Cerebellar nuclear complex (tissue), 1 donor: Measurements from ENCODE around the gene TGFA.

Source experiments
- DNase-seq, 2 experiments: peaks; one replicate each; lab custom pipeline; 2025; lab: John Stamatoyannopoulos, UW

TGFA gene

GRCh38 chr2:70463581-70463980, 90.0 kb downstream of the TGFA start:
- DNase-seq, result no peak

DNA sequence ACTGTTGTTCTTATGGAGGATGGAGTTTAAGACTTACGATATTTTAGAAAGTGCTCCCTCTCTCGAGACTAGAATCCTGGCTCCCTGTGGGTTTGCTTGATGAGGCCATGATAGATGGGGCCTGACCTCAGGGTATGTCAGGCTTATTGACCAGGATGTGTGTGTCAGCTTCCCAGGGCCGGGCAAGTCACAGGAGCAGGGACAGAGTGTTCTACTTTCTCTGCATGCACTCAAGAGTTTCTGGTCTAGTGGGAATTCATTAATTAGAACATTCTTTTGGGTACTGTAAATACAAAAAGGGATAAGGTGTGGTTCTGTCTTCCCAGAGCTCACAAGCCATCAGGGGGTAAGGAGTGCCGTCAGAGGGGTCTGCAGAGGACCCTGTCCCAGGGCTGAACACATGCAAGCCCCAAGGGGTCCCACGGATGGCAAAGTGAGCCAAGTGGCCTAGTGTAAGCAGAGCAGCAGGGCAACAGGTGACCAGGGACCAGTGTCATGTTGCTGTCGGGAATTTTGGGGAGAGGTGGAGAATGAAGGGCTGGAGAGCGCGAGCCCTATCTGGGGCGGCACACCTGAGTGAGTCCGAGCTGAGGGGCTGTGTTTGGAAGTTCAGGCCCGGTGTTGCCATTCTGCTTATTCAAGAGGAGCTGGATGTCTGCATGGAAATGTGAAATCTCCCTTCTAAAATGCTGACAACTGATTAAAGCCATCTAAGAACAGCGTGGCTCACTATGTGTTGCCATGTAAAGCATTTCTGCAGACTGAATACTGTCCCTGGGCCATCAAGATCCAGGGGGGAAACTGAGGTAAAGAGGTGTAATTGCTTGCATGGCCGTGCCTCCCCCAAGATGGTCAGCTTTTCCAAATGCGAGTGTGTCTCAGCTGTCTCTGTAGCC, 91.4 kb downstream of the TGFA start:
- DNase-seq, result no peak

- no peak for DNase-seq
Observed at GRCh38 chr2:70461414-70461813, 92.2 kb downstream of the TGFA start.

GRCh38 chr2:70460333-70460732, 93.3 kb downstream of the TGFA start:
- DNase-seq, result no peak

- no peak for DNase-seq
Observed at GRCh38 chr2:70458661-70459060, 95.0 kb downstream of the TGFA start.

- no peak for DNase-seq
Observed at GRCh38 chr2:70456585-70457495, 96.8 kb downstream of the TGFA start.

DNA sequence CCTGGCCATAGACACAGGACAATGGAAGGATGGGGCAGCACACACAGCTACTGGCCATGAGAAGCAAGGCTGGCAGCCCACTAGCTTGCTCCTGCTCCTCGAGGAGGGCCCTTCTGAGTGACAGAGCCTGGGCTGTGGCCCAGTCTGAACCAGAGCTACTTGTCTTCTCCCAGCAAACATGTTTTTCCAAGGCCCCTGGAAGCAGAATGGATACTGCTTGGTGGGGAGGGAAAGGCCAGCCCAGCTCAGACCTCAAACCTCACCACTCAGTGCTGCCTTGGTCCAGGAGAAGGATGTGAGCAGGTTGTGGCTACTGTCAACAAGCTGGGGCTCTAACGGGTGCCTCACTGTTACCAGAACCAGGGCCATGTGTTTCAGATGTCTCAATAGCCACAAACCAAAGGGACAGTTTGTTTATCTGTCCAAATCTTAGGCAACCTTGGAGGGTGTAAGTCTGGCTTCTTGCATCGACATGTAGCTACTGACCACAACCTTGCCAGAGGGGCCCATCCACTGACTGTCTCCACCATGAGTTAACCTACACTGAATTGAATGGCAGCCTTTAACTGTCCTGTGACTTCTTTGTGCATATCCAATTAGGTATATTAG, 98.6 kb downstream of the TGFA start:
- DNase-seq, result no peak

DNA sequence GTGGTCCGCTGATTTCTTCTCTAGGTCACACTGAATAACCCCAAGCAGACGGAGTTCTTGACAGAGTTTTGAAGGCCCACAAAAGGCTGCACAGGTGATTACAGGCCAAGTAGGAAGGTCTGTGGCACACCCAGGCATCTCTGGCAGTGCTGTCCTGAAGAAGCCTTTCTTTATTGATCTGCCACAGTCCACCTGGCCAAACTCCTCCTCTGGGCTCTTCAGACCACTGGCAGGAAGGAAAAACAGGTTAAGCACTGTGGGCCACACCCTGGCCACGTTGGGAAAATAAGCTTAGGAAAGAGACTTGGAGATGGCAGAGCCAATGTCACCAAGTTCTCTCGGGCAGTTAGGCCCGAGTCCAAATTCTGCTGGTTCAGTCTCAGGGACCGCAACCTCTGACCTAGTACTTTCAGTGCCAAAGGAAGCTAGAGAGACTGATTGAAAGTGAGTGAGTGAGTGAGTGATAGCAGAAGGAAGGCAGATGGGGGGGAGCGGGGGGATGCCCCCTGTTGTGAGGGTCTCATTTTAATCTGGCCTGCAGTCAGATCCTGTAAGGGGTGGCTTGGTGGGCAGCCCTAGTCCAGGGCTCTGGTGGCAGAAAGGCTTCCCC, 102.9 kb downstream of the TGFA start:
- DNase-seq, result no peak

GRCh38 chr2:70448041-70448440, 105.6 kb downstream of the TGFA start:
- DNase-seq, result no peak

DNA sequence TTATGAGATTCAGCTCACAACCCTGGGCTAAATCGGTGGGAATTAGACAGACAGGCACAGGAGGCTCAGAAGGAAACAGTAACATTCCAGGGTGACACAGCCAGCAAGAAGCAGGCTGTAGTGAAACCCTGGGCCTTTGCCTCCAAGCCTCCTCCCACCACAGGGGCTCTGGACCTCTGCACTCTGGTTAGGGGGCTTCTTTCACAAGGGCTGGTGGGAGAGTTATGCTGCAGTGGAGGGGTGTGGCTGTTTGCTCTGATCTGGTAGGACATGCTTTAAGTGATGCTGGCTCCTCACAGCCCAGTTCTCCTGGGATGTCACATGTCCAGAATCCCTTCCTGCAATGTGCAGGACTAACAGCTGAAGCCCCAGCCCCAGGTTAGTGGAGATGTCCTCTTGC, 109.9 kb downstream of the TGFA start:
- no peak for DNase-seq

DNA sequence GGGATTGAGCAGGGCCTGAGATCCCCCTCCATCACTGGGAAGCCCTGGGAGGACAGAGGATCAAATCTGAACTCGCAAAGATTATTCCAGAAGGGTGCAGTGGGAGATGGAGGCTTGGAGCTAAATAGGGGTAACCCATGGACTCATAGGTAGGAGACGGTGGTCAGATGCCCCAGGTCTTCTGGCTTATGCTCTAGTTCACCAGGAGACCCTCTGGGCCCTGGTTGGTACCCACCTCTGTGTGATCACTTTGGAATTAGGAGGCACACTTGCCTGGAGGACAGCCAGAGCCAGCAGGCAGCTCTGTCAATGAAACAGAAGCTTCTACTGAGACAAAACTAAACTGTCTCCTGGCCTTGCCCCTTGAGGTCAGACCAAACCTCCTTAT, 110.6 kb downstream of the TGFA start:
- no peak for DNase-seq

- no peak for DNase-seq
Observed at GRCh38 chr2:70442301-70443077, 111.1 kb downstream of the TGFA start.

- no peak for DNase-seq
Observed at GRCh38 chr2:70440621-70441020, 113.0 kb downstream of the TGFA start.

GRCh38 chr2:70435138-70435537, 118.5 kb downstream of the TGFA start:
- no peak for DNase-seq

DNA sequence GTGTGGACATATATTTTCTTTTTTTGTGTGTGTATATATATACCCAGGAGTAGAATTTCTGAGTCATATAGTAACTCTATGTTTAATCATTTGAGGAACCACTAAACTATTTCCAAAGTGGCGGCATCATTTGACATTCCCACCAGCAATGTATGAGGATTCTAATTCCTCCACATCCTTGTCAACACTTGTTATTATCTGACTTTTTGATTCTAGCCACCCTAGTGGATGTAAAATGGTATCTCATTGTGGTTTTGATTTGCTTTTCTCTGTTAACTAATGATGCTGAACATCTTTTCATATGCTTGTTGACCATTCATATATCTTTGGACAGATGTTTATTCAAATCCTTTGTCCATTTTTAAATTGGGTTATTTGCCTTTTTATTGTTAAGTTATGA, 120.3 kb downstream of the TGFA start:
- no peak for DNase-seq

- no peak for DNase-seq
Observed at GRCh38 chr2:70431716-70432347, 121.8 kb downstream of the TGFA start.

- DNase-seq, result no peak
Observed at GRCh38 chr2:70426341-70426740, 127.3 kb downstream of the TGFA start.

- no peak for DNase-seq
Observed at GRCh38 chr2:70425682-70426301, 127.8 kb downstream of the TGFA start.

GRCh38 chr2:70420740-70421139, 132.9 kb downstream of the TGFA start:
- DNase-seq, result no peak

- no peak for DNase-seq
Observed at GRCh38 chr2:70420143-70420542, 133.5 kb downstream of the TGFA start.
